H1 (cell line): Measurements from ENCODE around the gene RCC1. TPM values are rescaled to one million over a fixed set of nuclear protein-coding genes. Genes with fewer than 3 reads are reported as not detected.

ENCODE experiments used
- ASH2L ChIP-seq: fragments of 200-600, 300-600 bp; sonication (generic); IDR thresholded peaks from one replicate; pipeline ENCODE4 v1.7.1; 2017; ENCODE audit warnings: low read length
- EP300 ChIP-seq, 2 experiments: IDR thresholded peaks; 1 replicate in 1 of 2; 2 replicates in 1 of 2; pipeline ENCODE4 v1.6.1; 2011 to 2012; ENCODE audit warnings: low read depth in 2 of 2, low read length in 2 of 2, mild to moderate bottlenecking in 2 of 2, borderline replicate concordance in 1 of 2, inconsistent platforms in 1 of 2, moderate library complexity in 1 of 2
- NANOG ChIP-seq: IDR thresholded peaks from 2 replicates; pipeline ENCODE4 v1.6.1; 2011; ENCODE audit warnings: low read length, low read depth, mild to moderate bottlenecking, inconsistent platforms; ENCODE audit not compliant: insufficient read depth, poor library complexity, severe bottlenecking
- PHF8 ChIP-seq: fragments of 200-600 bp; sonication (generic); conservative IDR thresholded peaks from 2 replicates; pipeline ENCODE4 v1.7.1; 2012; ENCODE audit warnings: low read depth, mild to moderate bottlenecking, inconsistent platforms, low read length, moderate library complexity
- POLR2A ChIP-seq, 2 experiments: IDR thresholded peaks; 1 replicate in 1 of 2; 2 replicates in 1 of 2; pipeline ENCODE4 v1.6.1; 2011; ENCODE audit warnings: low read depth in 2 of 2, low read length in 2 of 2, mild to moderate bottlenecking in 2 of 2; ENCODE audit errors: control extremely low read depth in 1 of 2
- SAP30 ChIP-seq: fragments of 300-600 bp; sonication (generic); IDR thresholded peaks from 2 replicates; pipeline ENCODE4 v1.7.1; 2012; ENCODE audit warnings: low read length, moderate library complexity, mild to moderate bottlenecking, inconsistent platforms; ENCODE audit not compliant: insufficient read depth, insufficient replicate concordance
- SP4 ChIP-seq: IDR thresholded peaks from 2 replicates; pipeline ENCODE4 v1.6.1; 2012; ENCODE audit warnings: low read length, inconsistent platforms
- TAF1 ChIP-seq: IDR thresholded peaks from 2 replicates; pipeline ENCODE4 v1.6.1; 2011; ENCODE audit warnings: mild to moderate bottlenecking, low read depth, low read length
- ZNF274 ChIP-seq: IDR thresholded peaks from 2 replicates; pipeline ENCODE4 v1.7.0; 2012; ENCODE audit warnings: low read length, borderline replicate concordance; ENCODE audit errors: extremely low read depth
- polyA plus RNA-seq, 7 experiments: library from polyadenylated mRNA; depleted of rRNA in 3 of 7; stranded (reverse) in 5 of 7; unstranded in 2 of 7; fragments of >200 nt in 5 of 7; fragments of 200-250 nt in 2 of 7; gene quantifications; 1 replicate in 5 of 7; 2 replicates in 1 of 7; 4 replicates in 1 of 7; pipeline versions ENCODE4 v1.2.1 to v1.2.3, GENCODE V29; 2011 to 2013; ENCODE audit warnings: missing spikeins in 2 of 7, mixed read lengths in 2 of 7
- total RNA-seq: library from RNA; stranded (reverse); fragmentation: NEBNext Ultra II Directional; extraction: Animal tissue kit (Norgen Biotek cat#: 25700); gene quantifications from 2 replicates; pipeline ENCODE4 v1.2.1, GENCODE V29; 2021

RCC1 gene
- total and polyA plus RNA-seq, 2 of the 8 experiments (the other 6 are each of a cell fraction or from before 2014, with no cell fraction given) = 48.5 to 98.4 TPM

GRCh38 chr1:28573564-28573963, 67.7 kb downstream of the RCC1 start (continued):
- TF ChIP-seq ASH2L (no peak), ZNF274 (no peak), SAP30 (no peak), POLR2A (IDR thresholded peaks at IDR 0.05; ENCODE audit: control extremely low read depth in 1 of 2, low read depth in 2 of 2, low read length in 2 of 2) (no peak), NANOG (no peak), EP300 (IDR thresholded peaks at IDR 0.05; ENCODE audit: borderline replicate concordance in 1 of 2, low read depth in 2 of 2, low read length in 2 of 2) (no peak), PHF8 (no peak), SP4 (no peak), TAF1 (no peak)
